HCT116 (cell line): ENCODE data around the gene MDH1. TPM values are rescaled to one million over a fixed set of nuclear protein-coding genes. Genes with fewer than 3 reads are reported as not detected.
"Not testable (repeated sequence)": the region's sequence is repeated elsewhere in the genome, so short reads cannot be mapped to it uniquely, and the experiment has no call there.

Source experiments
- ATAC-seq: fragments of 200-7000 bp; cut with Tn5 transposase; 2 replicates; pipeline ENCODE4 v1.9.1; 2020; ENCODE audit warnings: mild to moderate bottlenecking, moderate library complexity
- BruUV-seq: library from RNA; stranded (reverse); fragments of 400-500 nt; replicated peaks from 2 replicates; lab custom pipeline; 2021; lab: Mats Ljungman, UMichigan
- CTCF ChIA-PET: fragments of 300-600 bp; sonication (Branson Sonifier 250); formaldehyde crosslinking; loops from one replicate; lab custom pipeline; 2021; ENCODE audit warnings: antibody characterized with exemption; lab: Charles Lee
- POLR2A ChIA-PET: fragments of 300-600, 350-600 bp; sonication (Branson Sonifier 250); formaldehyde crosslinking; loops from one replicate; lab custom pipeline; 2021; ENCODE audit warnings: antibody characterized with exemption; lab: Charles Lee
- RAD21 ChIA-PET, 2 experiments: fragments of 300-600 bp; sonication (Branson Sonifier 250); formaldehyde crosslinking; loops; one replicate each; lab custom pipeline; 2023; ENCODE audit warnings: low total read pairs in 2 of 2; ENCODE audit not compliant: uncharacterized antibody in 2 of 2, unreplicated experiment in 2 of 2, low non-redundant PET in 1 of 2; lab: Charles Lee
- DNase-seq: peaks from one replicate; pipeline ENCODE4 v3.0.0-alpha.2; 2010; ENCODE audit warnings: low read depth, low spot score
- H2AFZ ChIP-seq: fragments of 200-600 bp; shearing (Covaris generic), sonication (generic); 2 replicates; pipeline ENCODE4 v1.6.1; 2017; ENCODE audit warnings: low read depth, mixed run types, mixed read lengths, antibody characterized with exemption, low read length; ENCODE audit not compliant: poor library complexity, severe bottlenecking
- H3K27ac ChIP-seq: 2 replicates; pipeline ENCODE4 v1.5.1; 2012; ENCODE audit warnings: low read depth, low read length
- H3K27me3 ChIP-seq: fragments of 200-600 bp; sonication (generic); 2 replicates; pipeline ENCODE4 v1.6.1; 2016; ENCODE audit warnings: mixed run types, low read length, mixed read lengths; ENCODE audit not compliant: insufficient read depth
- H3K36me3 ChIP-seq, 2 experiments: fragments of 200-500 bp in 1 of 2; fragments of 200-600 bp in 1 of 2; sonication (Bioruptor generic) in 1 of 2; sonication (generic) in 1 of 2; 2 replicates each; pipeline versions ENCODE4 v1.5.1 to v1.6.1; 2014 to 2016; ENCODE audit warnings: low read length in 2 of 2, inconsistent platforms in 1 of 2, mixed read lengths in 1 of 2, mixed run types in 1 of 2; ENCODE audit not compliant: insufficient read depth in 2 of 2, control insufficient read depth in 1 of 2
- H3K4me1 ChIP-seq, 2 experiments: fragments of 200-600 bp in 1 of 2; sonication (generic) in 1 of 2; 2 replicates each; pipeline versions ENCODE4 v1.5.1 to v1.6.1; 2012 to 2017; ENCODE audit warnings: low read length in 2 of 2, inconsistent platforms in 1 of 2, mild to moderate bottlenecking in 1 of 2, mixed read lengths in 1 of 2, mixed run types in 1 of 2, moderate library complexity in 1 of 2; ENCODE audit not compliant: insufficient read depth in 2 of 2, control insufficient read depth in 1 of 2
- H3K4me2 ChIP-seq: fragments of 200-600 bp; sonication (generic); 2 replicates; pipeline ENCODE4 v1.6.1; 2017; ENCODE audit warnings: mixed run types, low read length, mixed read lengths
- H3K4me3 ChIP-seq, 2 experiments: fragments of 200-600 bp in 1 of 2; sonication (generic) in 1 of 2; replicated peaks in 1 of 2; 2 replicates each; pipeline ENCODE4 v1.5.1; 2011 to 2016; ENCODE audit warnings: low read length in 2 of 2, control low read depth in 1 of 2, low read depth in 1 of 2, mild to moderate bottlenecking in 1 of 2, mixed read lengths in 1 of 2, mixed run types in 1 of 2
- H3K79me2 ChIP-seq: fragments of 200-600 bp; sonication (generic); 2 replicates; pipeline ENCODE4 v1.6.1; 2017; ENCODE audit warnings: mild to moderate bottlenecking, mixed run types, low read length, moderate library complexity, mixed read lengths; ENCODE audit not compliant: insufficient read depth
- H3K9ac ChIP-seq: fragments of 200-600 bp; sonication (generic); 2 replicates; pipeline ENCODE4 v1.6.1; 2016; ENCODE audit warnings: low read length, mixed read lengths
- H3K9me2 ChIP-seq: fragments of 200-600 bp; sonication (generic), shearing (Covaris generic); 2 replicates; pipeline ENCODE4 v1.6.1; 2017; ENCODE audit warnings: mixed run types, mild to moderate bottlenecking, moderate library complexity; ENCODE audit not compliant: insufficient read depth
- H3K9me3 ChIP-seq, 2 experiments: fragments of 200-500 bp in 1 of 2; fragments of 200-600 bp in 1 of 2; sonication (Bioruptor generic) in 1 of 2; sonication (generic) in 1 of 2; 2 replicates each; pipeline ENCODE4 v1.6.1; 2014 to 2017; ENCODE audit warnings: low read length in 2 of 2, mixed read lengths in 2 of 2, inconsistent platforms in 1 of 2, low read depth in 1 of 2, mild to moderate bottlenecking in 1 of 2, mixed run types in 1 of 2, moderate library complexity in 1 of 2; ENCODE audit not compliant: control insufficient read depth in 1 of 2, insufficient read depth in 1 of 2
- H4K20me1 ChIP-seq: fragments of 200-600 bp; sonication (generic), shearing (Covaris generic); 2 replicates; pipeline ENCODE4 v1.6.1; 2017; ENCODE audit warnings: mixed run types, mild to moderate bottlenecking, moderate library complexity; ENCODE audit not compliant: insufficient read depth
- CBX3 ChIP-seq: IDR thresholded peaks from 2 replicates; pipeline ENCODE4 v1.6.1; 2012; ENCODE audit warnings: low read depth
- ELF1 ChIP-seq: IDR thresholded peaks from 2 replicates; pipeline ENCODE4 v1.6.1; 2012; ENCODE audit warnings: low read depth, borderline replicate concordance
- JUND ChIP-seq: IDR thresholded peaks from 2 replicates; pipeline ENCODE4 v1.6.1; 2012
- POLR2A ChIP-seq: IDR thresholded peaks from 2 replicates; pipeline ENCODE4 v1.7.0; 2011; ENCODE audit warnings: borderline replicate concordance; ENCODE audit not compliant: insufficient read depth, insufficient read length; ENCODE audit errors: extremely low read depth
- intact Hi-C: fragments of 100-400 bp; cut with micrococcal nuclease; formaldehyde crosslinking; loops from 2 replicates; pipeline ENCODE4 v1.10.0; 2022
- total RNA-seq: library from RNA; stranded (reverse); gene quantifications from one replicate; pipeline ENCODE4 v1.2.1, GENCODE V29; 2021; ENCODE audit not compliant: unreplicated experiment

Gene MDH1
- total RNA-seq, 1 experiment from 2014 or later: 192 TPM

- ATAC-seq, H3K79me2 ChIP-seq, BruUV-seq, H3K9me3 ChIP-seq, DNase-seq, RAD21 ChIA-PET, H3K4me2 ChIP-seq, POLR2A ChIA-PET, H3K9me2 ChIP-seq, H3K9ac ChIP-seq, H4K20me1 ChIP-seq, H2AFZ ChIP-seq, H3K4me1 ChIP-seq, CTCF ChIA-PET, H3K27ac ChIP-seq, H3K36me3 ChIP-seq, intact Hi-C loops, H3K27me3 ChIP-seq, H3K4me3 ChIP-seq: not testable (repeated sequence)
These were observed 15.7 kb upstream of the MDH1 start for GRCh38 chr2:63573026-63573425.

GRCh38 chr2:63573726-63574345 lies 14.9 kb upstream of the MDH1 start:
- not testable (repeated sequence) for H3K79me2 ChIP-seq, ATAC-seq, BruUV-seq

GRCh38 chr2:63576546-63576945 lies 12.2 kb upstream of the MDH1 start:
- H3K4me1 ChIP-seq: no peaks in the 10 kb centered on the region
- no peaks in the 10 kb centered on the region for H3K27me3 ChIP-seq
- CTCF ChIA-PET: no interaction called here
- H2AFZ ChIP-seq: no peak overlapping the region
- no peaks in the 10 kb centered on the region for H3K9me2 ChIP-seq
- no peaks in the 10 kb centered on the region; the same call in 1 of the 2 replicates for H3K79me2 ChIP-seq
- no peak overlapping the region for H3K27ac ChIP-seq
- H3K9me3 ChIP-seq: no peaks in the 10 kb centered on the region
- no peak for TF ChIP-seq CBX3
- TF ChIP-seq JUND: no peak
- TF ChIP-seq POLR2A: no peak
- TF ChIP-seq ELF1: no peak
- TF ChIP-seq, all 23 proteins: peak for 0
- no peaks in the 10 kb centered on the region for H4K20me1 ChIP-seq
- no peak overlapping the region for H3K9ac ChIP-seq
- RAD21 ChIA-PET: no interaction called here
- intact Hi-C loops: no loop called here
- ATAC-seq (no peak), DNase-seq (no peak)
- BruUV-seq: no TSS peak
- no peak overlapping the region for H3K4me2 ChIP-seq
- no peaks in the 10 kb centered on the region for H3K36me3 ChIP-seq
- POLR2A ChIA-PET: no interaction called here
- H3K4me3 ChIP-seq: no peak overlapping the region

More at GRCh38 chr2:63573726-63574345, 14.9 kb upstream of the MDH1 start:
- H3K9me2 ChIP-seq, H4K20me1 ChIP-seq, intact Hi-C loops, H3K4me2 ChIP-seq, DNase-seq, H3K4me1 ChIP-seq, RAD21 ChIA-PET, H3K9ac ChIP-seq, H2AFZ ChIP-seq, CTCF ChIA-PET, H3K27ac ChIP-seq, H3K9me3 ChIP-seq, POLR2A ChIA-PET, H3K27me3 ChIP-seq, H3K4me3 ChIP-seq, H3K36me3 ChIP-seq: not testable (repeated sequence)
